Germinal center (tissue), 1 donor: ENCODE results near the gene TEX101.
"Not testable (repeated sequence)": the region's sequence is repeated elsewhere in the genome, so short reads cannot be mapped to it uniquely, and the experiment has no call there.

Experiments used
- DNase-seq: peaks from one replicate; pipeline ENCODE4 v3.0.0; 2012; ENCODE audit warnings: mixed read lengths, low spot score

TEX101 gene, protein sequence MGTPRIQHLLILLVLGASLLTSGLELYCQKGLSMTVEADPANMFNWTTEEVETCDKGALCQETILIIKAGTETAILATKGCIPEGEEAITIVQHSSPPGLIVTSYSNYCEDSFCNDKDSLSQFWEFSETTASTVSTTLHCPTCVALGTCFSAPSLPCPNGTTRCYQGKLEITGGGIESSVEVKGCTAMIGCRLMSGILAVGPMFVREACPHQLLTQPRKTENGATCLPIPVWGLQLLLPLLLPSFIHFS

DNA sequence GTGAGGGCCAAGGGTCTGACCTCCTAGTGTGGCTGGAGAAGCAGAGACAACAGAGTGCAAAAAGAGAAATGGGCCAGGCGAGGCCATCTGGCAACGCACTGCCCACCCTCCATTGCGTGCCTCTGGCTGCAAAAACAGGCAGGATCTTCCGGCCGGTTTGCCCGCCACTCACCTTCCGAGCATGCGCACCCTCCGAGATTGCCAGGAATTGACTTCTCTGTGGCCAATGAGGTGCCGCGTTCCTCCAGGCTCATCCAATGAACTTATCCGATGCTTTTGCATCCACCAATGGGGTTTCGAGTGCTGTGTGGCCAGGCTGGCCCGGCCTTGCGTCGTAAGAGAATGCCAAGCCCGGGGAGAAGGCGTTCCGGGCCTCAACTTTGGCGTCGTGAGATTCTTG lies at the start of gene TEX101:
Gene TEX101 (plus strand): TSS at position 337 of the 400 bp plus-strand sequence. CDS start 1,030 bp downstream, outside the sequence.
- no peak for DNase-seq

DNA sequence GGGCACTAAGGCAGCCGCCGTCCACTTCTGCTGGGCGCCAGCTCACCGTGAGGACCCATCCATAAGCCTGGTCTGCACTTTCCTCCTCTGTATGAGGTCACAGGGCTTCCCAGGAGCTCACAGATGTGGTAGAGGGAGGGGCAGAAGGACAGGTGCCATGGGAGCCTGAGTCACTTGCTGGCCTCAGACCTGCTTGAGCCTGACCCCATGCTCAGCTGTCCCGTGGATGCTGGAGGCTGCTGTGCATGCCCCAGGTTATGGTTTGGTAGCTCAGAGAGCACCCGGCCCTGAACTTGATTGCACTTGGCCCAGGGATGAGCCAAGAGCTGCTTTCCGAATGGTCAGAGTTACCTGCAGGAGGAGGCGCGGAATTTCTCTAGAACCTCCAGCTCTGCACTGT lies 49.0 kb upstream of the TEX101 start:
- not testable (repeated sequence) for DNase-seq

DNA sequence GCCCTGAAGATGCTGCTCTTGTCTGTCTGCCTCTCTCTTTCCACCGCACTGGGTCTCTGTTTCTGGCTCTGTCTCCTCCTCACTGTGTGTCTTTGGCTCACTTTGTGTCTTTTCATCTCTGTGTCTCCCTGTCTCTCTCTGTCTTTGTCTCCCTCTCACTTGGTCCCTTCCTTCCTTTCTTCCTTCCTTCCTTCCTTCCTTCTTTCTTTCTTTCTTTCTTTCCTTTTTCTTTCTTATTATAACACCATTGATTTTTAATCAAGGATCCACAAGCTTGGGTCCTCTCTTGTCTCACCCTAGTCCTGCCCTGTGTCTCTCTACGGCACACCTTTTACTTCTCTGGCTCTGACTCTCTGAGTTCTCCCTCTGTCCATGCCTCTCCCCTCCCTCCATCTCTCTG lies 46.9 kb upstream of the TEX101 start:
- DNase-seq, result no peak

DNA sequence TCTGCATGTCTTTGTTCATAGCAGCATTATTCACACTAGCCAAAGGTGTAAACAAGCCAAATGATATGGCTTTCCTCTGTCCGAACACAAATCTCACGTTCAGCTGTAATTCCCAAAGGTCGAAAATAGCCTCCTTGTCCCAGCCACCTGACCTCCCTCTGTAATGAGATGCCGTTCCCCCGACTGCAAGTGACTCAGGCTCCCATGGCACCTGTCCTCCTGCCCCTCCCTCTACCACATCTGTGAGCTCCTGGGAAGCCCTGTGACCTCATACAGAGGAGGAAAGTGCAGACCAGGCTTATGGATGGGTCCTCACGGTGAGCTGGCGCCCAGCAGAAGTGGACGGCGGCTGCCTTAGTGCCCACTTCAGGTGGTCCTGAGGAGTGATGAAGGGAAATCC lies 45.8 kb upstream of the TEX101 start:
- not testable (repeated sequence) for DNase-seq

DNA sequence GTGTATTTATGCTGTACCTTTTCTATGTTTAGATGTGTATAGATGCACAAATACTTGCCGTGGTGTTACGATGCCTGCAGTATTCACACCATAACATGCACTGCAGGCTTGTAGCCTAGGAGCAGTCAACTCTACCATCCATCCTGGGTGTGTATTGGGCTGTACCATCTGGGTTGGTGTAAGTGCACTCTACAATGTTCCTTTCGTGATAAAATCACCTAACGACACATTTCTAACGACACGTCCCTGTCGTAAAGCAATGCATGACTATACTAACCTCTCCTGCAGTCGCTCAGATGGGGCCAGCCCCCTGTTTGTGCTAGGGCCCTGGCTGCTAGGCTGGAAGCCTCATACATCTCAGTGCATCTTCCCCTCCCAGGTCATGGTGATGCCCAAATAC lies 42.8 kb upstream of the TEX101 start:
- DNase-seq, result no peak

DNA sequence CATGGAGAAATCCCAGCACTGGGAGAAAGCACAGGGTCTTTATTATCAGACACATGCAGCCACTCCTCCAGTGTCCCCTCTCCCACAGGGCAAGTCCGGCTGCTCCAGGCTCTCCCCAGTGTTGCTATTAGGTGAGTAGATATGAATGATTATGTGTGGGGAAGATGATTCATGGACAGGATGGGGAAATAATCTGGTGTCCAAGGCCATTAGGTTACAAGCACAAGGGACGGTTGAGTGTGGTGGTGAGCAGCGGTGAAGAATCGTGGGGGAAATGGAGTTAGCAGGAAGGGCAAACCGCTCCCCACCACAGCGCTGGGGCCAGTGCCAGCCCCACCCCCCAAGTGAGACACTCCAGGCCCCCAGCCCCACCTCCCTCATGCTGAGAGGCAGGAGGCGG lies 42.2 kb upstream of the TEX101 start:
- DNase-seq, result no peak

DNA sequence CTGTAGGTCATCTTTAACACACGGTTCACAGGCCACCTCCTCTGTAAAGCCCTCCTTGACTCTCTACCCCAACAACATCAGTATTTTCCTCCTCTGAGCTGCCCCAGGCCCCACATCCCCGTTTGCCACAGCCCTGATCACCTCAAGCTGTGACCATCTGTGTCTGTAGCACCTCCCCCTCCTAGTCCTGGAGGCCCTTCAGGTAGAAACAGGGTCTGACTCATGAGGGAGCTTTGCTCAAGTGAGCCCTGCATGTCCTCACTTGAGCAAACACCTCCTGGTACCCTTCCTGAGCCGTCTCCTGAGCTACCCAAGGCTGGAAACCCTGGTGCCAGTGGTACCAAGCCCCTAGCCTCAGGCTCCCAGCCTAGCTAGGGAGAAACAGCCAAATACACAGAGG lies 37.1 kb upstream of the TEX101 start:
- not testable (repeated sequence) for DNase-seq

DNA sequence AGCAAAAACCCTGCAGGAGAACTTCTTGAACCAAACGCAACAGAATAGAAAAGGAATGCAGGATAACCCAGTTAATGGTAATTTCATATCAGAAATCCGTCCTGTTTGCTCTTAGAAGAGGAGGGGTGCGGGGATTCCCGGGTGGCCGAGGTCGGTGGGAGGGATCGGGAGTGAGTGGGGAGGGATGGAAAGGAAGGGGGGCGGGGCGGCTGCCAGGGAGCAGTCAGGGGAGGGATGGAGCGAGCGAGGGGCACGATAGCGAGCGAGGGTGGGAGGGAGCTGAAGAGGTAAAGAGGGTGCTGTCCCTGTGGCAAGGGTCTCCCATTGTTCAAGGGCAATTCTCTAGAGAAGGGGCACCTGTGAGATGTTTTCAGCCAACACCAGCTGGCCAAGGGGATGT lies 34.7 kb upstream of the TEX101 start:
- no peak for DNase-seq

DNA sequence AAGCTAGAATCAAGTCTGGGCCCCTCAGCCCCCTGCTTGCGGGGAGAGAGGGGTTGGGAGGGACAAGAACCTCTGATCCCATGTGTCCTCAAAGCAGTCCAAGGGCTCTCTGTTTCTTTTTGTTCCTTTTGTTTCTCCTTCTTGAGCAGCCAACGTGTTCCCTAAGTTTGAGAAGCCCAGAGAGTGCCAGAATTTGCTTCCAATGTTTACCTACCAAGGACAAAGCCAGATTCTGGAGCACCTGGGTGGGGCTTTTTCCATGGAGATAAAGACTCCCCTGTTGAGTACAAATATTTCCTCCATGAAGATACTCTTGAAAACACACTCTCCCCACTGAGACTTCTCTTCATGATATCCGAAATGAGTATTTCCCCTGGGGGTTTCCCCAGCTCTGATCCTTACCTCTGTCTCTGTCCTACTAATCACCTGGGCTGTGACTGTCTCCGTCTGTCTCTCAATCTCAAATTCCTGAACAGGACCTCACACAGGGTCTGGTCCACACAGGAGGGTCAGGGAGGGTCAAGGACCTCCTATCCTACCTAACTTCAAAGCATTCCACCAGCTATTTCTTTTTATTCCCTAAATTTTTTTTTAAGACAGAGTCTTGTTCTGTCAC lies 33.8 kb upstream of the TEX101 start:
- DNase-seq, result no peak

DNA sequence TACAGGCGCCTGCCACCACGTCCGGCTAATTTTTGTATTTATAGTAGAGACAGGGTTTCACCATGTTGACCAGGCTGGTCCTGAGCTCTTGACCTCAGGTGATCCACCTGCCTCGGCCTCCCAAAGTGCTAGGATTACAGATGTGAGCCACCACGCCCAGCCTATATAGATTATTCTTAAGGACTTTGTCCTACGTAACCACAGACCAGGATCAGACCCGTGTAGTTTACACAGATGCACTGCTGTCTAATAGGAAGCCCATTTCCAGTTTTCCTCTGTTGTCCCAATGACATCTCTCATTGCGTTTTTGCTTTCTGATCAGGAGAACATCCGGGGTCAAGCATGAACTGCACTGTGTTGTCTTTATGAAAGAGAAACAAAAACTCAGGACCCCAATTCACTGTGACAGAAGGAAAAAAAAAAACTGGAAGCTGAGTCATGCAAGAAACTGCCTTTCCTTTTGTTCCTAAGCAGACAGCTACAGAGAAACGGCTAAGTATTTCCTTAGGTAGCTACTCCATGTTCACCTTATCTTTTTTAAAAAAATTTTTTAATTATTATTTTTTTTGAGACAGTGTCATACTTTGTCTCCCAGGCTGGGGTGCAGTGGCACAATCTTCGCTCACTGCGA lies 32.0 kb upstream of the TEX101 start:
- DNase-seq, result not testable (repeated sequence)

DNA sequence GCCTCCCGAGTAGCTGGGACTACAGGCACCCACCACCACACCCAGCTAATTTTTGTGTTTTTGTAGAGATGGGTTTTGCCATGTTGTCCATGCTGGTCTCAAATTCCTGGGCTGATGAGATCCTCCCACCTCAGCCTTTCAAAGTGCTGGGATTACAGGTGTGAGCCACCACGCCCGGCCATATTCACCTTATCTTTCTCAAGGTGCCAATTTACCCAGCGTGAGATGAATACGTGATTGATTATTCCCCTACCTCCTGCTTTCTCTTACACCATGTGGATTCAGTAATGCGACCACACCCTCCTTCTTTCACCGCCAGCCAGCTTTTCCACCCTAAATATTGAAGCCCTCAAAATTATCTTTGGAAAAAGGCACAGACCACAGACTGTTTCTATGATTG lies 31.4 kb upstream of the TEX101 start:
- DNase-seq, result not testable (repeated sequence)

DNA sequence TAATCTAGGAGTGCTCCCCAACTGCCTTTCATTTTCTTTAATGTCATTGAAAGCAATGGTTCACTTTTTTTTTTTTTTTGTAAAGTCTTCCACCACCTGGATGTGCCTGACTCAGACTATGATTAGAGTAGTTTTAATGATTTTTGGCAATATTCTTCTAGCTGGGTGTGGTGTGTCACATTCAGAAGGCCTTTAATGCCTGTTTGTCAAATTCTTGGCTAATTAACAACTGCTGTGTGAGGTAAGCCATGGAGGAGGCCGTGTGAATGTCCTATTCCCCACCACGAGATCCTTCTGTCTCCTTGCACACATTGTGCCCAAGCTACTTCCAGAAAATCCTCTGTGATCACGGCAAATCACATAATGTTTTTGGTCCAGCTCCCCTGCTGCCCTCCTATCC lies 30.9 kb upstream of the TEX101 start:
- DNase-seq, result not testable (repeated sequence)

DNA sequence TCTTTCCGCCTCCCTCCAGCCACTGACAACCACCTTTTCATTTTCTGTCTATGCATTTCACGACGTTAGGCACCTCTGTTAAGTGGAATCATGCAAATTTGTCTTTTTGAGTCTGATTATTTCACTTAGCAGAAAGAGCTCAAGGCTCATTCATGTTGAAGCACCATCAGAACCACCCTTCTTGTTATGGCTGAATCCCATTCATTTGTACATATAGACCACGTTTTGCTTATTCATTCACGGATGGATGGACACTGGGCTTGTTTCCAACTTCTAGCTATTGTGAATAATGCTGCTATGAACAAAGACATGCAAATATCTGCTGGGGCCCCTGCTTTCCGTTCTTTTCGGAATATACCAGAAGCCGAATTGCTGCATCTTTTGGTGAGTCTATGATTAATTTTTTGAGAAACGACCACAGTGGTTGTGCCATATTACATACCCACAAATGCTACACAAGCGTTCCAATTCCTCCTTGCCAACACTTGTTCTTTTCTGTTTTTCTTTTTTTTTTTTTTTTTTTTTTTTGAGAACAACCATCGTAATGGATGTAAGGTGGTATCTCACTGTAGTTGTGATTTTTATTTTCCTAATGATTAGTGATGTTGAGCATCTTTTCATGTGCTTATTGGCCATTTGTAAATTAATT lies 23.7 kb upstream of the TEX101 start:
- not testable (repeated sequence) for DNase-seq

DNA sequence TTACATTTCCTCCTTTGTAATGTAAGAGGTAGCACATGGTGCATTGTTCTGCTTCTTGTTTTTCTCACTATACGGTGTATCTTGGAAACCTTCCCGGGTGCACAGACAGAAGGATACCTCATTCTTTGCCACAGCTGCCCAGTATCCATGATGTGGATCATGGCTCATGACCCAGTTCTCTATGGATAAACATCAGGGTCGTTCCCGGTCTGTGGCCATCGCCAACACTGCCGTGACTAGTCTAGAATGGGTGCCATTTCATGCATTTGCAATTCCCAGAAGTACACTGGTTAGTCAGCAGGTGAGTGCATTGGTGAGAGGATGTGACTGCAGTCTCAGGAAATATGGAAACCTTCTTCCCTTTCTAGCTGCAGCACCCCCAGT lies 23.1 kb upstream of the TEX101 start:
- DNase-seq, result not testable (repeated sequence)

DNA sequence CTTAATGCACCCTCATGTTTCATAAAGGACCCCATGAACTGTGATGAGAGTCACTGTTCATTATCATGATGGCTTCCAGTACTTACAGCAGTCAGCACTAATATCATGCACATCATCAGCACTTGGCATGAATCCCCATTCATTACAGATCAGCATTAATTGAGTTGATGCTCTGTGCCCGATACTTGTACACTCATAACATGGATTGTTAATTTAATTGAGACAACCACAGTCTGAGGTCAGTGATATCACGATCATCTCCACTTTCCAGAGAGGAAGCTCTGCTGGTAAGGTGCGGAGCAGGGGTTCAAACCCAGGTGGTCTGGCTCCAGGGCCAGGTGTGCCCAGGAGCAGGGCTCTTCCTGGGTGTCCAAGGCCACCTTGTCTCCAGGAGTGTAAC lies 21.2 kb upstream of the TEX101 start:
- not testable (repeated sequence) for DNase-seq

DNA sequence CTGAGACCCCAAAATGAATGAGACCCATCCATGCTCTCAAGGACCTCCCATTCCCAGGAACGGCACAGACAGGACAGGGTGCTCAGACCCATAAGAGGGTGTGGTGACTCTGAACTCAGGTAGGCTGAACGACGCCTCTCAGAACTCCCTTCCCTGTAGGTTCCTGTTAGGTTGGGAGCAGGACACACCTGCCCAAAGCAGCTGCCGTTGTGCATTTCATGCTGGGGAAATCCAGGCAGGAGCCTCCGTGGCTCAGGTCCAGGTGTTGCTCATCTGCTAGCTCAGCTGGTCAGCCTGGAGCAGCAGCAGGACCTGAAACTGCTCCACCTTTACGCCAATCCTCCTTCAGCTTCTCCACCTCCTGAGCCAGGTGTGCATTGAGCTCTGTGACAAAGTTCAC lies 19.1 kb upstream of the TEX101 start:
- no peak for DNase-seq

DNA sequence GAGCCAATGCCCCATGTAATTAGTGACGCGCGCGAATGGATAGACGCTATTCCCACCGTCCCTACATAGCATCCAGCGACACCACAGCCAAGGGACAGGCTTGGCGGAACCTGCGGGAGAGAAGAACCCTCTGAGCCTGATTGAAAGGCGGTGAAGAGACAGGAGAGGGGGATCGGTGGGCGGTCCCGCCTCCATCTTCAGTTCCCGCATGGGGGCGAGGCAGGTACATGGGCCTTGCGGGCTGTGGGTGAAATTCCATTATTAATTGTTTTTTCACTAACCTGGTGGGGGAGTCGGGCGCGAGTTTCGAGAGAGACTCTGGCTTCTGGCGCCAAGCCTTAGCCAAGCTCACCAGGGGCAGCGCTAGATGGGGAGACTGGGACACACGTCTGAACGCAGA lies 8.4 kb upstream of the TEX101 start:
- DNase-seq, result no peak

DNA sequence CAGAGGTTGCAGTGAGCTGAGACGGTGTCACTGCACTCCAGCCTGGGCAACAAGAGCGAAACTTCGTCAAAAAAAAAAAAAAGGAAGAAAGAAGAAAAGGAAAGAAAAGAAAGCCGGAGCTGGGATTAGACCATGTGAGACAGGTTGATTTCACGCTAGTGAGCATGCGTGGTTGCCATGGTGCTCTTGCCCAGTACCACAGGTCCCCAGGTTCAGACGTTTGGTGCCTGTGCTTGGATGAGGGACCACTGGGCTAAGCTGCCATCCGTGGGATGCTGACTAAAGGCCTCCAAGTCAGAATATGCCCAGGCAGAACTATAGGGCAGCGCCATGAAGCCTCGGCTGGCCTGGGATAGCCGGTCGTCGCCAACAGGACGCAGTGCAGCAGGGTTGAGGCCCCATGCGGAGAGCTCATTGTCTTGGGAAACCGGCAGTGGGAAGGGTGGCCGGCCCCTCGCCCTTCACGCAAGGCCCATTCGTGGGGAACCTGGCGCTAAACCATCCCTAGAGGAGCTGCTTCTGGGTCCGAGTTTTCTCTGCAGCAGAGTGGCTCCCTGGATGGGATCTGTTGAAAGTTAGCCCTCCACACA lies 7.2 kb upstream of the TEX101 start:
- no peak for DNase-seq

DNA sequence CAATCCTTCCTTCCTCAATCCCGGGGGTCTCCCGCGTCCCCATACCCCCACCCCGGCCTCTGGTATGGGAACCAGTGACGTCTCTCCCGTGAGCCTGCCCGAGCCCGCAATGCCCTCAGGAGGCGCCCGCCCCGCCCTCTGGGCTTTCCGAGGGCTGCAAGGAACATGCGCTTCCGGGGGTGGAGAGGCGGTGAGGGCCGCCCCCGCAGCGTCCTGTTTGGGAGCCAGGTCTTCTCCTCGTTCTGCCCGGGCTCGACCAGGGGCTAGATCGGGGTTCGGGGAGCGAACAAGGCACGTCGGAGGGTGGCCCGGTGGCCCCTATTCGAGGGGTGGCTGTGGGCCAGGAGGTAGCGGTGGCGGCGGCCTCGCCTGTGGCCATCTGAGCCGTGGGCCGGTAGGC lies 6.6 kb upstream of the TEX101 start:
- DNase-seq, result no peak

DNA sequence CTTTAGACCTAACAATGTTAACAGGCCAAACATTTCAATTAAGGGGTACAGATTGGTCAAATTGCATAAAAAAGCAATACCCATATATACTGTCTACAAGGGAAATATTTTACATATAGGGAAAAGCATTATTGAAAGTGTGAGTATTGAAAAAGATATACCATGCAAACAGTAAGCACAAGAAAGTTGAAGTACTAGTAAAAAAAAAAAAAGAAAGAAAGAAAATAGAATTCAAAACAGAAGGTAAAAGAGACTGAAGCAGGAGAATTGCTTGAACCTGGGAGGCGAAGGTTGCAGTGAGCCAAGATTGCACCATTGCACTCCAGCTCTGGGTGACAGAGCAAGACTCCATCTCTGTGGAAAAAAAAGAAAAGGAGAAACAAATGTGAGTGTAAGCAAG lies 5.3 kb upstream of the TEX101 start:
- no peak for DNase-seq

DNA sequence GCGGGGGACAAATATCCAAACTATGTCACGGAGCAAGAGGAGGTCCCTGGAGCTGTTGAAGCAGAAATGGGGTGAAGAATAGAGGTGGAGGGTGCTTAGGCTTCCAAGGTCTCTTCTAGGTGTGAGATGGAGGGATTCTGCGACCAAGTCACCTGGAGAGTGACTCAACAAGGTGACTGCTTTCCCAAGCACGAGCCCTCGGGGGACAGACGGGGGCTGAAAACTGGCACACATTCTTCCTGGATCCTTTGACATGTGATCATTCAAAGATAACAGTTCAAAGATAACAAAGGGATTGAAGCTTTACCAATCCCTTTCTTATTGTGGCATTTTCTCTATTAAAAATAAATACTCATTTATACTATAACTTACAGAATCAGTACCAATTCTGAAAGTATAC lies 2.2 kb upstream of the TEX101 start:
- no peak for DNase-seq

DNA sequence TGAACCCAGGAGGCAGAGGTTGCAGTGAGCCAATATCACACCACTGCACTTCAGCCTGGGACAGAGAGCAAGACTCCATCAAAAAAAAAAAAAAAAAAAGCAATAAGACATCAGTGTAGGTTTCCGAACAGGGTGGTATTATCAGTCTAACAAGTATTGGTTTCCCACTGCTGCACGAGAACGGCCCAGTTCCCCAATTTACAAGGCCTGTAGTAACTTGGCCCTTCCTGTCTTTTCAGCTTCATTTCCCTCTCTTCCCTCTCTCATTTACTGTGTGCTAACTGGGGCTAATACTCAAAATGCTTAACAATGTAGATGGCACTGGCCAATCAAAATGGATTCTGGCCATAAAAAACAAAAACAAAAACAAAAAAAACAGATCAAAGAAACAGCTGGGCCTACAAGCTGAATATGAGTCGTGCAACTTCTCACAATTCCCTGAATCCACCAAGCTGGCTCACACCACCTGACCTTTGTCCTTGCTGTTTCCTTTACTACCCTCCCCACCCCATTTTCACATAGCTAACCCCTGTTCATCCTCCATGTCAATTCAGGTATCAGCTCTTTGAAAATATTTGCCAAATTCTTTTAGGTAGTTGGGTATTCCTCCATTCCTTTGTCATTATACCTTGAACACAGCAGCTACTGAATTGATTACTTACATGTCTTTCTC lies 2.4 kb downstream of the TEX101 start:
- DNase-seq, result no peak
